ENCODE results near the gene ZNF473.

DNA sequence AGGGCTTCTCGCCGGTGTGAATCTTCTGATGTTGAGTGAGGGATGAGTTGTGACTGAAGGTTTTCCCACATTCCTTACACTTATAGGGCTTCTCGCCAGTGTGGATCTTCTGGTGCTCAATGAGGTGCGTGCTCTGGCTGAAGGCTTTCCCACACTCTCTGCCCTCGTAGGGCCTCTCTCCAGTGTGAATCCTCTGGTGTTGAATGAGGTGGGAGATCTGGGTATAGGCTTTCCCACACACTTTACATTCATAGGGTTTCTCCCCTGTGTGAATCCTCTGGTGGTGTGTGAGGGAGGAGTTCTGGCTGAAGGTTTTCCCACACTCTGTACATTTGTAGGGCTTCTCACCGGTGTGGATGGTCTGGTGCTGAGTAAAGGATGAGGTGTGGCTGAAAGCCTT lies 33.2 kb downstream of the ZNF473 start:
- TF ChIP-seq, protein P1, sequence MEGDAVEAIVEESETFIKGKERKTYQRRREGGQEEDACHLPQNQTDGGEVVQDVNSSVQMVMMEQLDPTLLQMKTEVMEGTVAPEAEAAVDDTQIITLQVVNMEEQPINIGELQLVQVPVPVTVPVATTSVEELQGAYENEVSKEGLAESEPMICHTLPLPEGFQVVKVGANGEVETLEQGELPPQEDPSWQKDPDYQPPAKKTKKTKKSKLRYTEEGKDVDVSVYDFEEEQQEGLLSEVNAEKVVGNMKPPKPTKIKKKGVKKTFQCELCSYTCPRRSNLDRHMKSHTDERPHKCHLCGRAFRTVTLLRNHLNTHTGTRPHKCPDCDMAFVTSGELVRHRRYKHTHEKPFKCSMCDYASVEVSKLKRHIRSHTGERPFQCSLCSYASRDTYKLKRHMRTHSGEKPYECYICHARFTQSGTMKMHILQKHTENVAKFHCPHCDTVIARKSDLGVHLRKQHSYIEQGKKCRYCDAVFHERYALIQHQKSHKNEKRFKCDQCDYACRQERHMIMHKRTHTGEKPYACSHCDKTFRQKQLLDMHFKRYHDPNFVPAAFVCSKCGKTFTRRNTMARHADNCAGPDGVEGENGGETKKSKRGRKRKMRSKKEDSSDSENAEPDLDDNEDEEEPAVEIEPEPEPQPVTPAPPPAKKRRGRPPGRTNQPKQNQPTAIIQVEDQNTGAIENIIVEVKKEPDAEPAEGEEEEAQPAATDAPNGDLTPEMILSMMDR (conservative IDR thresholded peaks at IDR 0.05; ENCODE audit: low read length) = no peak
- no peak for TF ChIP-seq EZH2phosphoT487 (IDR thresholded peaks at IDR 0.05; ENCODE audit: borderline replicate concordance)

Measured in Loucy (cell line).